Thymus (tissue), 11 donors: ENCODE results near the gene OR10H5. TPM values are rescaled to one million over a fixed set of nuclear protein-coding genes. Genes with fewer than 3 reads are reported as not detected.
"Not testable (repeated sequence)": the region's sequence is repeated elsewhere in the genome, so short reads cannot be mapped to it uniquely, and the experiment has no call there.

ENCODE experiments used
- DNase-seq, 9 donors: peaks; one replicate each; pipeline ENCODE4 v3.0.0-alpha.2; 2013; ENCODE audit warnings: low spot score in 9 of 9, low read depth in 6 of 9, missing footprints in 1 of 9
- H3K27ac ChIP-seq, 2 donors: one replicate each; pipeline ENCODE4 v1.5.1; 2013; ENCODE audit warnings: control low read depth in 1 of 2, low read depth in 1 of 2, low read length in 1 of 2, mild to moderate bottlenecking in 1 of 2, moderate library complexity in 1 of 2
- H3K27me3 ChIP-seq, 2 donors: one replicate each; pipeline ENCODE4 v1.5.1; 2013; ENCODE audit warnings: low read length in 1 of 2; ENCODE audit not compliant: control insufficient read depth in 2 of 2, insufficient read depth in 1 of 2
- H3K36me3 ChIP-seq, 2 donors: one replicate each; pipeline ENCODE4 v1.5.1; 2013; ENCODE audit warnings: low read length in 1 of 2, mild to moderate bottlenecking in 1 of 2, moderate library complexity in 1 of 2; ENCODE audit not compliant: control insufficient read depth in 2 of 2, insufficient read depth in 2 of 2
- H3K4me1 ChIP-seq, 2 donors: one replicate each; pipeline ENCODE4 v1.5.1; 2013; ENCODE audit warnings: low read length in 2 of 2; ENCODE audit not compliant: control insufficient read depth in 2 of 2, insufficient read depth in 2 of 2
- H3K4me3 ChIP-seq, 2 donors: one replicate each; pipeline ENCODE4 v1.5.1; 2013; ENCODE audit warnings: low read length in 2 of 2, control low read depth in 1 of 2, mild to moderate bottlenecking in 1 of 2
- H3K9me3 ChIP-seq, 2 donors: one replicate each; pipeline ENCODE4 v1.5.1; 2013; ENCODE audit warnings: low read length in 1 of 2, mild to moderate bottlenecking in 1 of 2; ENCODE audit not compliant: control insufficient read depth in 2 of 2, insufficient read depth in 1 of 2
- WGBS: extraction: QIAGEN DNeasy Blood & Tissue Kit; methylation state at CpG from one replicate; pipeline ENCODE4 v1.1.7; 2013; 5-methylcytosine and 5-hydroxymethylcytosine counted together
- polyA plus RNA-seq: library from polyadenylated mRNA; stranded (reverse); fragments of 200-250 nt; gene quantifications from one replicate; pipeline ENCODE4 v1.2.3, GENCODE V29; 2013
- total RNA-seq: library from RNA; stranded (reverse); fragments of 120-200 nt; gene quantifications from one replicate; pipeline ENCODE4 v1.2.4, GENCODE V29; 2013
- donor health status: healthy.

OR10H5 gene
- total and polyA plus RNA-seq, 2 donors, result 0.05 TPM; not detected in 1

GRCh38 chr19:15828121-15828610 lies 40.7 kb downstream of the OR10H5 start:
- H3K27ac ChIP-seq, result no peak overlapping the region
- 90% methylated on average over 7 of the region's 7 CpGs for WGBS
- H3K4me1 ChIP-seq, result peaks cover 0 to 5% of the 10 kb centered on the region in 2 donors
- no peaks in the 10 kb centered on the region for H3K36me3 ChIP-seq
- no peak overlapping the region for H3K4me3 ChIP-seq
- H3K27me3 ChIP-seq, result peaks cover 0 to 5% of the 10 kb centered on the region in 2 donors
- H3K9me3 ChIP-seq, result no peaks in the 10 kb centered on the region
- no peak for DNase-seq

- not testable (repeated sequence) for H3K27ac ChIP-seq, H3K4me3 ChIP-seq, H3K9me3 ChIP-seq, H3K27me3 ChIP-seq, H3K4me1 ChIP-seq, H3K36me3 ChIP-seq, DNase-seq
- WGBS, result 84% methylated on average over 13 of the region's 13 CpGs
These were observed 41.3 kb downstream of the OR10H5 start for GRCh38 chr19:15828611-15829305.

GRCh38 chr19:15829306-15829698 lies 41.8 kb downstream of the OR10H5 start:
- Histone ChIP-seq H3K27ac (no peak overlapping the region), H3K36me3 (no peaks in the 10 kb centered on the region), H3K4me1 (peaks cover 0 to 5% of the 10 kb centered on the region in 2 donors), H3K4me3 (no peak overlapping the region), H3K27me3 (peaks cover 0 to 5% of the 10 kb centered on the region in 2 donors), H3K9me3 (no peaks in the 10 kb centered on the region)
- no peak for DNase-seq
- 96% methylated on average over 10 of the region's 10 CpGs for WGBS

GRCh38 chr19:15829786-15830185 lies 42.3 kb downstream of the OR10H5 start:
- H3K9me3 ChIP-seq, result no peaks in the 10 kb centered on the region
- no peak for DNase-seq
- no peaks in the 10 kb centered on the region for H3K36me3 ChIP-seq
- H3K4me3 ChIP-seq, result no peak overlapping the region
- WGBS, result 97% methylated on average over 8 of the region's 8 CpGs
- no peak overlapping the region for H3K27ac ChIP-seq
- peaks cover 0 to 5% of the 10 kb centered on the region in 2 donors for H3K4me1 ChIP-seq
- peaks cover 0 to 5% of the 10 kb centered on the region in 2 donors for H3K27me3 ChIP-seq

- no peak for DNase-seq
- WGBS, result 96% methylated on average over 5 of the region's 5 CpGs
- Histone ChIP-seq H3K27ac (no peak overlapping the region), H3K27me3 (peaks cover 0 to 5% of the 10 kb centered on the region in 2 donors), H3K4me1 (peaks cover 8 to 20% of the 10 kb centered on the region in 2 donors), H3K4me3 (no peak overlapping the region), H3K9me3 (no peaks in the 10 kb centered on the region), H3K36me3 (no peaks in the 10 kb centered on the region)
These were observed 44.2 kb downstream of the OR10H5 start for GRCh38 chr19:15831626-15832025.

GRCh38 chr19:15834232-15834631 lies 46.8 kb downstream of the OR10H5 start:
- H3K4me1 ChIP-seq, result peaks cover 8 to 26% of the 10 kb centered on the region in 2 donors
- H3K4me3 ChIP-seq, H3K27me3 ChIP-seq, H3K27ac ChIP-seq, H3K9me3 ChIP-seq, H3K36me3 ChIP-seq, DNase-seq: not testable (repeated sequence)
- WGBS, result 98% methylated on average over 3 of the region's 3 CpGs

- not testable (repeated sequence) for H3K9me3 ChIP-seq, H3K27me3 ChIP-seq, H3K36me3 ChIP-seq
- Histone ChIP-seq H3K4me3 (peak overlapping the region; percentile 71 to 89), H3K27ac (peak overlapping the region; percentile 99 to 100), H3K4me1 (peaks cover 8 to 26% of the 10 kb centered on the region in 2 donors)
- 14% methylated on average over 11 of the region's 11 CpGs for WGBS
- peak in 8 of 9 donors; percentile 64 to 96 (median 86) for DNase-seq
These were observed 48.3 kb downstream of the OR10H5 start for GRCh38 chr19:15835565-15836329.

- Histone ChIP-seq H3K27ac (peak overlapping the region; percentile 99 to 100), H3K4me3 (peak overlapping the region; percentile 71 to 89), H3K36me3 (no peaks in the 10 kb centered on the region), H3K9me3 (no peaks in the 10 kb centered on the region), H3K4me1 (peaks cover 8 to 26% of the 10 kb centered on the region in 2 donors), H3K27me3 (no peaks in the 10 kb centered on the region)
- under 1% methylated on average over 65 of the region's 65 CpGs for WGBS
- DNase-seq, result peak; percentile 90 to 99 (median 95)
These were observed 49.1 kb downstream of the OR10H5 start for GRCh38 chr19:15836330-15837220.
